ENCODE measurements around the gene BRIP1. TPM values are rescaled to one million over a fixed set of nuclear protein-coding genes. Genes with fewer than 3 reads are reported as not detected.

Gene BRIP1
- total and polyA plus RNA-seq, 2 experiments from 2014 or later = 2.2 to 4.0 TPM

GRCh38 chr17:61734012-61734411 lies 129.3 kb downstream of the BRIP1 start:
- no peak overlapping the region for H3K9ac ChIP-seq
- no peak overlapping the region for H3K27ac ChIP-seq
- no peak overlapping the region for H3K4me3 ChIP-seq
- no peak for TF ChIP-seq EZH2 (IDR thresholded peaks at IDR 0.05; ENCODE audit: insufficient read depth, poor library complexity, severe bottlenecking)
- TF ChIP-seq EZH2phosphoT487 (IDR thresholded peaks at IDR 0.05; ENCODE audit: insufficient read depth, low read depth) = no peak
- no peak overlapping the region for H2AFZ ChIP-seq
- WGBS, 2 experiments (ENCODE audit: low coverage in 1 of 2, low lambda C conversion rate in 2 of 2, missing lambda C conversion rate in 2 of 2) = 81 to 88% methylated on average over 3 of the region's 3 CpGs
- no peaks in the 10 kb centered on the region for H3K4me1 ChIP-seq (ENCODE audit: insufficient read depth)
- H3K9me2 ChIP-seq (ENCODE audit: insufficient read depth) = no peaks in the 10 kb centered on the region
- H4K20me1 ChIP-seq (ENCODE audit: insufficient read depth) = no peaks in the 10 kb centered on the region
- no peaks in the 10 kb centered on the region for H3F3A ChIP-seq (ENCODE audit: insufficient read depth)
- H3K36me3 ChIP-seq (ENCODE audit: low read depth) = no peaks in the 10 kb centered on the region
- no peaks in the 10 kb centered on the region for H3K27me3 ChIP-seq (replicated peaks; ENCODE audit: insufficient read depth)
- no peaks in the 10 kb centered on the region for H3K79me2 ChIP-seq (ENCODE audit: insufficient read depth)
- in situ Hi-C loops (cut with MboI) = no loop called here
- no peak overlapping the region for H3K4me2 ChIP-seq (ENCODE audit: unreplicated experiment)
- H3K9me3 ChIP-seq (ENCODE audit: low read depth) = no peaks in the 10 kb centered on the region
- no peak for DNase-seq

DNA sequence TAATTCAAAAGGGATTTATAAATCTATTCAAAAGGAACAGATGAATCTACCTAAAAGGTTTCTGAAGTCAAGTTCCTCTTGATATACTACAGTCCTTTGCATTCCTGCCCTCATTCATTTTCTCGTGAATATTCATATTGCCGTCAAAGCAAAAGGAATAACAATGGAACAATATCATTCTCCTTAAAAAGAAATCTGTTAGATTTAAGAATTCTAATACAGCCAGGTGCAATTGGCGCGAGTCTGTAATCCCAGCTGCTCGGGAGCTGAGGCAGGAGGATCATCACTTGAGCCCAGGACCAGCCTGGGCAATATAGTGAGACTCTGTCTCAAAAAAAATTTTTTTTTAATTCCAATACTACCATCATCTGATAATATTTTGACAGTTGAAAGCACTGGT lies 130.3 kb downstream of the BRIP1 start:
- in situ Hi-C loops (cut with MboI) = no loop called here
- H3K27ac ChIP-seq = no peak overlapping the region
- no peaks in the 10 kb centered on the region for H3F3A ChIP-seq (ENCODE audit: insufficient read depth)
- TF ChIP-seq EZH2 (IDR thresholded peaks at IDR 0.05; ENCODE audit: insufficient read depth, poor library complexity, severe bottlenecking) = no peak
- TF ChIP-seq EZH2phosphoT487 (IDR thresholded peaks at IDR 0.05; ENCODE audit: insufficient read depth, low read depth) = no peak
- H4K20me1 ChIP-seq (ENCODE audit: insufficient read depth) = no peaks in the 10 kb centered on the region
- no peaks in the 10 kb centered on the region for H3K36me3 ChIP-seq (ENCODE audit: low read depth)
- no peaks in the 10 kb centered on the region for H3K9me2 ChIP-seq (ENCODE audit: insufficient read depth)
- WGBS, 2 experiments (ENCODE audit: low coverage in 1 of 2, low lambda C conversion rate in 2 of 2, missing lambda C conversion rate in 2 of 2) = 96 to 99% methylated on average over 5 of the region's 5 CpGs
- no peaks in the 10 kb centered on the region for H3K4me1 ChIP-seq (ENCODE audit: insufficient read depth)
- no peaks in the 10 kb centered on the region for H3K27me3 ChIP-seq (replicated peaks; ENCODE audit: insufficient read depth)
- H3K79me2 ChIP-seq (ENCODE audit: insufficient read depth) = no peaks in the 10 kb centered on the region
- no peak overlapping the region for H3K4me3 ChIP-seq
- no peak overlapping the region for H2AFZ ChIP-seq
- no peak overlapping the region for H3K9ac ChIP-seq
- no peak for DNase-seq
- H3K4me2 ChIP-seq (ENCODE audit: unreplicated experiment) = no peak overlapping the region
- no peaks in the 10 kb centered on the region for H3K9me3 ChIP-seq (ENCODE audit: low read depth)

DNA sequence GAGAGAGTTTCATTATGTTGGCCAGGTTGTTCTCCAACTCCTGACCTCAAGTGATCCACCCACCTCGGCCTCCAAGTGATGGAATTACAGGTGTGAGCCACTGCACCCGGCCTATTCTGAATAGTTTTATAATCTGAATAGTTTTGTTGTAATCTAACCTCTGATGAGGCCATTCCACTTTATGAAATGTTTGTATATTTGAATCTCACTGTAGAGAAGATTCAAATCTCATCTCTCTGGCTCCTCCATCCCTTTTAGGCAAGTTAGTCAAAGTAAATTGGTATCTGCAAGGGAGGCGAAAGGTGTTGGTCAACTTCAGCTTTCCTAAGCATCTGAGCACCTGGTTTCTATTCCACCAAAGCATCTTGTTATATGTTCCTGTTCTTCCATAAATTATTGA lies 131.2 kb downstream of the BRIP1 start:
- no peak for DNase-seq
- H3F3A ChIP-seq (ENCODE audit: insufficient read depth) = no peaks in the 10 kb centered on the region
- no peaks in the 10 kb centered on the region for H4K20me1 ChIP-seq (ENCODE audit: insufficient read depth)

GRCh38 chr17:61731330-61731729 lies 132.0 kb downstream of the BRIP1 start:
- H3K9ac ChIP-seq = no peak overlapping the region
- no peaks in the 10 kb centered on the region for H3K4me1 ChIP-seq (ENCODE audit: insufficient read depth)
- no peak overlapping the region for H3K4me3 ChIP-seq
- no peaks in the 10 kb centered on the region for H3K36me3 ChIP-seq (ENCODE audit: low read depth)
- H4K20me1 ChIP-seq (ENCODE audit: insufficient read depth) = no peaks in the 10 kb centered on the region
- no peaks in the 10 kb centered on the region for H3K9me2 ChIP-seq (ENCODE audit: insufficient read depth)
- TF ChIP-seq EZH2 (IDR thresholded peaks at IDR 0.05; ENCODE audit: insufficient read depth, poor library complexity, severe bottlenecking) = no peak
- in situ Hi-C loops (cut with MboI) = no loop called here
- no peak overlapping the region for H3K4me2 ChIP-seq (ENCODE audit: unreplicated experiment)
- peak overlapping the region; percentile 36; the same call in 1 of the 2 replicates for H2AFZ ChIP-seq
- DNase-seq = no peak
- H3K27me3 ChIP-seq (replicated peaks; ENCODE audit: insufficient read depth) = no peaks in the 10 kb centered on the region
- no peaks in the 10 kb centered on the region for H3F3A ChIP-seq (ENCODE audit: insufficient read depth)
- no peaks in the 10 kb centered on the region for H3K79me2 ChIP-seq (ENCODE audit: insufficient read depth)
- no peak overlapping the region for H3K27ac ChIP-seq
- H3K9me3 ChIP-seq (ENCODE audit: low read depth) = no peaks in the 10 kb centered on the region

More for the DNA sequence above, 131.2 kb downstream of the BRIP1 start:
- H2AFZ ChIP-seq = no peak overlapping the region
- H3K36me3 ChIP-seq (ENCODE audit: low read depth) = no peaks in the 10 kb centered on the region
- H3K9ac ChIP-seq = no peak overlapping the region
- no peak overlapping the region for H3K4me2 ChIP-seq (ENCODE audit: unreplicated experiment)
- no peaks in the 10 kb centered on the region for H3K79me2 ChIP-seq (ENCODE audit: insufficient read depth)
- no peaks in the 10 kb centered on the region for H3K9me3 ChIP-seq (ENCODE audit: low read depth)
- H3K4me3 ChIP-seq = no peak overlapping the region
- H3K27me3 ChIP-seq (replicated peaks; ENCODE audit: insufficient read depth) = no peaks in the 10 kb centered on the region
- in situ Hi-C loops (cut with MboI) = no loop called here
- TF ChIP-seq EZH2phosphoT487 (IDR thresholded peaks at IDR 0.05; ENCODE audit: insufficient read depth, low read depth) (no peak), EZH2 (IDR thresholded peaks at IDR 0.05; ENCODE audit: insufficient read depth, poor library complexity, severe bottlenecking) (no peak)
- WGBS, 2 experiments (ENCODE audit: low coverage in 1 of 2, low lambda C conversion rate in 2 of 2, missing lambda C conversion rate in 2 of 2) = 63 to 68% methylated on average over 3 of the region's 3 CpGs
- H3K4me1 ChIP-seq (ENCODE audit: insufficient read depth) = no peaks in the 10 kb centered on the region
- H3K27ac ChIP-seq = no peak overlapping the region
- no peaks in the 10 kb centered on the region for H3K9me2 ChIP-seq (ENCODE audit: insufficient read depth)

- Histone ChIP-seq H3K27me3 (replicated peaks; ENCODE audit: insufficient read depth) (no peaks in the 10 kb centered on the region), H4K20me1 (ENCODE audit: insufficient read depth) (no peaks in the 10 kb centered on the region), H3K9me3 (ENCODE audit: low read depth) (no peaks in the 10 kb centered on the region), H3K4me1 (ENCODE audit: insufficient read depth) (no peaks in the 10 kb centered on the region), H3K4me2 (ENCODE audit: unreplicated experiment) (no peak overlapping the region), H3K9me2 (ENCODE audit: insufficient read depth) (no peaks in the 10 kb centered on the region), H3K9ac (no peak overlapping the region), H3K36me3 (ENCODE audit: low read depth) (no peaks in the 10 kb centered on the region), H3K4me3 (no peak overlapping the region), H3F3A (ENCODE audit: insufficient read depth) (no peaks in the 10 kb centered on the region), H3K27ac (no peak overlapping the region), H2AFZ (no peak overlapping the region), H3K79me2 (ENCODE audit: insufficient read depth) (no peaks in the 10 kb centered on the region)
- DNase-seq = peak; percentile 0
- TF ChIP-seq EZH2phosphoT487 (IDR thresholded peaks at IDR 0.05; ENCODE audit: insufficient read depth, low read depth) = no peak
- no peak for TF ChIP-seq EZH2 (IDR thresholded peaks at IDR 0.05; ENCODE audit: insufficient read depth, poor library complexity, severe bottlenecking)
- in situ Hi-C loops (cut with MboI) = no loop called here
- 69 to 75% methylated on average over 5 of the region's 5 CpGs for WGBS, 2 experiments (ENCODE audit: low coverage in 1 of 2, low lambda C conversion rate in 2 of 2, missing lambda C conversion rate in 2 of 2)
These were observed 133.5 kb downstream of the BRIP1 start for GRCh38 chr17:61729690-61730268.

All from GM23248 (cell line).